NCI-H1417 treated with DMSO at 0.1 percent for 48 hours (cell line): Measurements from ENCODE around the gene MOV10L1.

ENCODE experiments used
- DNase-seq: peaks from one replicate; lab custom pipeline; 2025; lab: John Stamatoyannopoulos, UW

MOV10L1 gene

GRCh38 chr22:50176850-50177536 is 87.2 kb downstream of the MOV10L1 start:
- DNase-seq, result no peak

DNA sequence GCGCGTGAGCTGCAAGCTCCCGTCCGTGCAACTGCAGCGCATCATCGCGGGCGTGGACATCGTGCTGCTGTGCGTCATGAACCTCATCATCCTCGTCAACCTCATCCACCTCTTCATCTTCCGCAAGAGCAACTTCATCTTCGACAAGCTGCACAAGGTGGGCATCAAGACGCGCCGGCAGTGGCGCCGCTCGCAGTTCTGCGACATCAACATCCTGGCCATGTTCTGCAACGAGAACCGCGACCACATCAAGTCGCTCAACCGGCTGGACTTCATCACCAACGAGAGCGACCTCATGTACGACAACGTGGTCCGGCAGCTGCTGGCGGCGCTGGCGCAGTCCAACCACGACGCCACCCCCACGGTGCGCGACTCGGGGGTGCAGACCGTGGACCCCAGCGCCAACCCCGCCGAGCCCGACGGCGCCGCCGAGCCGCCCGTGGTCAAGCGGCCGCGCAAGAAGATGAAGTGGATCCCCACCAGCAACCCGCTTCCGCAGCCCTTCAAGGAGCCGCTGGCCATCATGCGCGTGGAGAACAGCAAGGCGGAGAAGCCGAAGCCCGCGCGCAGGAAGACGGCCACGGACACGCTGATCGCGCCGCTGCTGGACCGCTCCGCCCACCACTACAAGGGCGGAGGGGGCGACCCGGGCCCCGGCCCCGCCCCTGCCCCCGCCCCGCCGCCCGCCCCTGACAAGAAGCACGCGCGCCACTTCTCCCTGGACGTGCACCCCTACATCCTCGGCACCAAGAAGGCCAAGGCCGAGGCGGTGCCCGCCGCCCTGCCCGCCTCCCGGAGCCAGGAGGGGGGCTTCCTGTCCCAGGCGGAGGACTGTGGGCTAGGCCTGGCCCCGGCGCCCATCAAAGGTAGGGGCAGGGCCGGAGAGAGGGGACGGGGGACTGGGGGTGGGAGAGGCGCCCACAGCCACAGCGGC is 88.0 kb downstream of the MOV10L1 start:
- DNase-seq, result no peak

GRCh38 chr22:50178471-50178864 is 88.7 kb downstream of the MOV10L1 start:
- DNase-seq, result no peak

GRCh38 chr22:50178871-50179869 is 89.4 kb downstream of the MOV10L1 start:
- DNase-seq, result no peak

GRCh38 chr22:50179937-50180726 is 90.3 kb downstream of the MOV10L1 start:
- DNase-seq, result no peak

- no peak for DNase-seq
These were observed 91.1 kb downstream of the MOV10L1 start for GRCh38 chr22:50180727-50181521.

DNA sequence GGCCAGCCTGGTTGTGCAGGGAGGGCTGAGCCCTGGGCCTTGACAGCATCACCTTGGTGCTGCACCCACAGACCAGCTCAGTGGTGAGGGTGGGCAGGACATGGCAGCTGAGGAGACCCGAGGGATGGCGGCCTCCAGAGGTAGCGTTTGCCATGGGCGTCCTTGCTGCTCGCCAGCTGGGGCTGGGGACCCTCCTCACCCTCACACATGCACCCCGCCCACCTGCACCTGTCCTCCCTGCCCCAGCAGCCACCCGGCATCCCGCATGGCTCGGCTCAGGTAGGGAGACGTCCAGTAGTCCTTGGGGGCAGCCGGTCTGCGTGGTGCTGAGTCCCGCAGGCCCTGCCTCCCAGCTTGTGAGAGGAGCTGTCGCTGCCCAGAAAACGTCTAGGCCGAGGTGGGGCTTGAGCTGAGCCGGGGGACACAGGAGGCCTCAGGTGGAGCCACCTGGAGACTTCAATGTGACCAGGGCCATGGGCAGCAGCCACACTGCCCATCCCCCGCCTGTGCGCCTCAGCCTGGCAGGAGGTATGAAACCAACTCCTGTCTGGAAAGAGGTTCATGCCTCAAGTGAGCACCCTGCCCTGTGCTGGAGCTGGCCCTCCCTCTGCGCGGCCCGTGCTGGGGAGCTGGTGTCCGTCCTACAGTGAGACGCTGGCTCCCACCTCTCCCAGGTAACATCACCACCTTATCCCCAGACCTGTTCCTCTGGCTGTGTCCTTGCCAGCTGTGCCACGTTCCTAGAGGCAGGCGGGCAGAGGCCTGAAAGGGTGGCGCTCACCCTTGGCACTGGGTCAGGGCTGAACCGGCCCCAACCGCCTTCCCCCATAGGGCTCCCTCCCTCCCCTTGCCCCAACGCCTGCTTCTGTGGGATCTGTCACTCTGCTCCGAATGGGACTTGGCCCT is 92.6 kb downstream of the MOV10L1 start:
- DNase-seq, result no peak

GRCh38 chr22:50183141-50183971 is 93.5 kb downstream of the MOV10L1 start:
- DNase-seq, result no peak

DNA sequence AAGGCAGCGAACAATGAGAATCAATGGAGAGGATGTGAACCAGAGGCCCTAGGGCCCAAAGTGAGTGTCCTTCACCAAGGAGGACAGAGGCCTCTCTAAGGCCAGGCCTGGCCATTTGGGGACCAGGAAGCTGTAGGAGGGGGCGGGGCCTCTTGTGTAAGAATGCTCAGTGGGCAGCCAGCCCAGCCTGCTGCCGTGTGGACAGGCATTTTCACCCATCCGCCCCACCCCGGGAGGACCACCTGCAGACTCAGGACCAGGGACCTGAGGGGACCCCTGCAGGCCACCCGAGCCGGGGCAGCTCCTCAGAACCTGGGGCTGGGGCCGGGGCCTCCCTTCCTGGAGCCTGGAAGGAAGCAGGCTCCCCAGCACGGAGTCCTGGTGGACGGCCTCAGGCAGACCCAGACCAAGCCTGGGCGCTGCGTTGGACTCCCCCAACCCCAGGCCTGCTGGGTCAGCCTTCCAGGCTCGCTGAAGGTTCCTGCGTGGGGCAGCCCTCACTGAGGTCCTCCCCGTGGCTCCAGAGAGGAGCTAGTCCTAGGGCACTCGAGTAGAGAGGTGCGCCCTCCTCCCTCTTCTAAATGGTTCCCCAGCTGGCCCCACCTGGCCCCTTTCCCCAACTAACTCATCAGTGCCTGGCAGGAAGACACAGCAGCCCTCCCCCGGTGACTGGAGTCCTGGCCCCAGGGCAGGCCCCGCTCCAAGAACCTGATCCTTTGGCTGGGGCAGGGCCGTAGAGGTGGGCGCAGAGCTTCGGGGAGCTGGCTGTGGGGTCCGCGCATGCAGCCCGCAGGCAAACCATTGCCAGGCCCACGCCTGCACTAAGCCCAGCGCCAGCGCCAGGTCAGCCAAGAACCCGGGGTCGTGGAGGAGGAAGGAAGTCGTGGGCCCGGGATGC is 94.4 kb downstream of the MOV10L1 start:
- DNase-seq, result no peak

- DNase-seq, result no peak
These were observed 95.1 kb downstream of the MOV10L1 start for GRCh38 chr22:50184902-50185374.

DNA sequence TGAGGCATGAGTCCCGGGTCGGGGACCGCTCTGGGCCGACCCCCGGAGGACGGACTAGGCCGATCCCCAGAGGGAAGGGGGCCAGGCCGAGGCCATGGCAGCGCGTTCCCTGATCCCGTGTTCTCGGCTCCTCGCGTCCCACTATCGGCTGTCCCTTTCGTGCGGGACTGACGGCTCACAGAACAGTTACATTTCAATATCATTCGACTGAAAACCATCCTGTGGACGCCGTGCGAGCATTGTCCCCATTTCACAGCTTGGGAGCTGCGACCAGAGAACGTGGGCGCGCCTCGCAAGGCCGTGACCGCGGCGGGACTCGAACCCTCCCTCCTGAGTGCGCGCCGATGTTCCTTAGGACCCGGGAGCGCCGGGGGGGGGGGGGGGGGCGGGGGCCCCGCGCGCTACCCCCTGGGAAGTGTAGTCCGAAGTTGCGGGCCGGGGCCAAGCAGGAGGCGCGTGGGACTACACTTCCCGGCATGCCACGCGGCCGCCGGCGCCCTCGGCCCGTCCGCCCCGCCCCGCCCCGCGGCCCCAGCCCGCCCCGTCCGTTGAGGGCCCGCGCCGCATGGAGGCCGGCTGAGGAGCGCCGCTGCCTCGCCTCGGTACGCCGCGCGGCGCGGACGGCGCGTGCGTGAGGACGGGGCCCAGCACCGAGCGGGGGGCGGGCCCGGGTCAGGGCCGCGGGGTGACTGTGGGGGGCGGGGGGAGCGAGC is 95.7 kb downstream of the MOV10L1 start, which contains the start of gene TRABD:
TSS of gene TRABD (plus strand) at position 539 of the 713 bp plus-strand sequence. CDS start 7,148 bp downstream, outside the sequence.
- no peak for DNase-seq

- no peak for DNase-seq
These were observed 96.4 kb downstream of the MOV10L1 start for GRCh38 chr22:50186181-50186714.

- DNase-seq, result no peak
These were observed 97.1 kb downstream of the MOV10L1 start for GRCh38 chr22:50186761-50187523.

GRCh38 chr22:50188356-50188755 is 98.5 kb downstream of the MOV10L1 start:
- DNase-seq, result no peak

DNA sequence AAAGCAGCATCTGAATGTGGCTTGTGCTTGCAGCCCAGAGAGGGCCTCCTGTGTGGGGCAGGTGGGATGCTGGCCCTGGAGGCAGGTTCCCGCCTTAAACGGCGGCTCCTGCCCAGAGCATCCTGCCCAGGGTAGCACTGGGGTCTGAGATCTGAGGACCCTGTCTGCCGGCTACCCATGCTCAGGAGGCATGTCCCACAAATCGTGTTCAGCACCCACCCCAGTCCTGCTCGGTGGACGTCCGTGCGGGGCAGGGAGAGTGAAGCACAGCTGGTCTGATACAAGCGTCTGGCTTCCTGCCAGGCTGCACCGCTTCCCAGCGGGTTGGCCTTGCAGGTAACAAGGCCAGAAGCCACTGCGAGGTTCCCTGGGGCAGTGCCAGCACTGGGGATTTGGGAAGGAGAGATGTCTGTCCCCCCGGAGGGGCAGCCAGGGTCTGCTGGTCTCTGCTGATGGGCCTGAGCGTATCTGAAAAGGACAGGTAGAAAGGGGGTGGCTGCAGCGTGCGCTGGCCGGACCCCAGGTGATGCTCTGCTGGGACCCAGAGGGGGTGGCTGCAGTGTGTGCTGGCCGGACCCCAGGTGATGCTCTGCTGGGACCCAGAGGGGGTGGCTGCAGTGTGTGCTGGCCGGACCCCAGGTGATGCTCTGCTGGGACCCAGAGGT is 99.5 kb downstream of the MOV10L1 start:
- DNase-seq, result no peak
